HepG2 (cell line): ENCODE results near the gene NDRG2. TPM values are rescaled to one million over a fixed set of nuclear protein-coding genes. Genes with fewer than 3 reads are reported as not detected.

Experiments
- ASH2L ChIP-seq: fragments of 300-600, 200-600 bp; sonication (generic); IDR thresholded peaks from 2 replicates; pipeline ENCODE4 v1.7.0; 2017; ENCODE audit warnings: low read depth, mild to moderate bottlenecking, moderate library complexity, mixed read lengths, low read length; ENCODE audit not compliant: insufficient read length
- ATF1 ChIP-seq: IDR thresholded peaks from 2 replicates; pipeline ENCODE4 v1.6.1; 2016; ENCODE audit warnings: mild to moderate bottlenecking, control low read depth
- ATF4 ChIP-seq, 2 experiments: fragments of 450-650 bp in 1 of 2; sonication (generic) in 1 of 2; formaldehyde crosslinking; IDR thresholded peaks; 2 replicates each; pipeline versions ENCODE4 v1.5.0 to v1.8.0; 2020 to 2022; ENCODE audit warnings: mild to moderate bottlenecking in 1 of 2, missing genetic modification reagents in 1 of 2
- ATF5 ChIP-seq: sonication (generic); formaldehyde crosslinking; IDR thresholded peaks from 2 replicates; pipeline ENCODE4 v1.4.0; 2020; ENCODE audit warnings: mild to moderate bottlenecking, low read depth, missing genetic modification reagents
- DRAP1 ChIP-seq: IDR thresholded peaks from 2 replicates; pipeline ENCODE4 v1.6.1; 2016; ENCODE audit warnings: missing genetic modification reagents, missing compliant biosample characterization
- EP300 ChIP-seq, 3 experiments: sonication (generic) in 1 of 3; formaldehyde crosslinking in 1 of 3; IDR thresholded peaks; 2 replicates each; pipeline versions ENCODE4 v1.5.1 to v1.6.1; 2011 to 2020; ENCODE audit warnings: low read depth in 2 of 3, low read length in 2 of 3, borderline replicate concordance in 1 of 3, improper control_type of control experiment in 1 of 3, mild to moderate bottlenecking in 1 of 3, missing genetic modification reagents in 1 of 3, moderate library complexity in 1 of 3
- FIP1L1 ChIP-seq: fragments of 200-400 bp; formaldehyde crosslinking; IDR thresholded peaks from 2 replicates; pipeline ENCODE4 v1.6.1; 2018; ENCODE audit warnings: low read depth, mild to moderate bottlenecking, low read length, moderate library complexity, borderline replicate concordance; ENCODE audit not compliant: insufficient read depth
- GTF2F1 ChIP-seq: fragments of 150-350 bp; IDR thresholded peaks from 2 replicates; pipeline ENCODE4 v1.6.1; 2014; ENCODE audit warnings: low read length
- HMGA1 ChIP-seq: sonication (generic); formaldehyde crosslinking; conservative IDR thresholded peaks from 2 replicates; pipeline ENCODE4 v1.4.0; 2020; ENCODE audit warnings: missing genetic modification reagents
- HNRNPK ChIP-seq: fragments of 200-400 bp; formaldehyde crosslinking; IDR thresholded peaks from 2 replicates; pipeline ENCODE4 v1.6.1; 2018; ENCODE audit warnings: low read length, low read depth, moderate library complexity, mild to moderate bottlenecking; ENCODE audit not compliant: poor library complexity, severe bottlenecking
- IKZF1 ChIP-seq: fragments of 450-650 bp; IDR thresholded peaks from 2 replicates; pipeline ENCODE4 v1.7.1; 2016
- KDM3A ChIP-seq: IDR thresholded peaks from 2 replicates; pipeline ENCODE4 v1.6.1; 2018; ENCODE audit warnings: low read depth, missing compliant biosample characterization
- NCOA5 ChIP-seq: sonication (generic); formaldehyde crosslinking; IDR thresholded peaks from 2 replicates; pipeline ENCODE4 v1.4.0; 2020; ENCODE audit warnings: missing genetic modification reagents
- NR2F6 ChIP-seq, 2 experiments: IDR thresholded peaks; 2 replicates each; pipeline ENCODE4 v1.6.1; 2016; ENCODE audit warnings: antibody characterized with exemption in 1 of 2, mild to moderate bottlenecking in 1 of 2
- PITX1 ChIP-seq: sonication (generic); formaldehyde crosslinking; IDR thresholded peaks from 2 replicates; pipeline ENCODE4 v1.5.1; 2020; ENCODE audit warnings: mild to moderate bottlenecking, missing genetic modification reagents
- POLR2AphosphoS2 ChIP-seq: IDR thresholded peaks from 2 replicates; pipeline ENCODE4 v1.6.1; 2011; ENCODE audit warnings: low read depth, low read length, improper control_type of control experiment
- RELA ChIP-seq: sonication (generic); formaldehyde crosslinking; IDR thresholded peaks from 2 replicates; pipeline ENCODE4 v1.4.0; 2020; ENCODE audit warnings: missing genetic modification reagents
- SP1 ChIP-seq, 2 experiments: fragments of 450-650 bp in 1 of 2; sonication (generic) in 1 of 2; formaldehyde crosslinking in 1 of 2; IDR thresholded peaks; 2 replicates each; pipeline versions ENCODE4 v1.4.0 to v1.6.1; 2016 to 2020; ENCODE audit warnings: missing genetic modification reagents in 1 of 2
- ZFP36L2 ChIP-seq: sonication (generic); formaldehyde crosslinking; IDR thresholded peaks from 2 replicates; pipeline ENCODE4 v1.4.0; 2020; ENCODE audit warnings: missing genetic modification reagents
- ZFP62 ChIP-seq: sonication (generic); formaldehyde crosslinking; IDR thresholded peaks from 2 replicates; pipeline ENCODE4 v1.4.0; 2020; ENCODE audit warnings: missing genetic modification reagents
- ZNF224 ChIP-seq: sonication (generic); formaldehyde crosslinking; IDR thresholded peaks from 2 replicates; pipeline ENCODE4 v1.5.0; 2020; ENCODE audit warnings: mild to moderate bottlenecking, missing genetic modification reagents
- ZNF746 ChIP-seq: sonication (generic); formaldehyde crosslinking; IDR thresholded peaks from 2 replicates; pipeline ENCODE4 v1.8.0; 2022; ENCODE audit warnings: mild to moderate bottlenecking, missing genetic modification reagents
- ZNF747 ChIP-seq: sonication (generic); formaldehyde crosslinking; IDR thresholded peaks from 2 replicates; pipeline ENCODE4 v1.8.1; 2023; ENCODE audit warnings: missing genetic modification reagents, mild to moderate bottlenecking, borderline replicate concordance
- ZSCAN12 ChIP-seq: sonication (generic); formaldehyde crosslinking; IDR thresholded peaks from 2 replicates; pipeline ENCODE4 v1.9.0; 2021; ENCODE audit warnings: mild to moderate bottlenecking, missing genetic modification reagents
- polyA plus RNA-seq, 8 experiments: library from polyadenylated mRNA; depleted of rRNA in 3 of 8; stranded (reverse) in 7 of 8; unstranded in 1 of 8; fragments of >200 nt; fragmentation: Illumina TruSeq in 4 of 8; extraction: Trizol in 4 of 8; gene quantifications; 2 replicates each; pipeline versions ENCODE4 v1.2.1 to v1.2.3, GENCODE V29; 2011 to 2016; ENCODE audit warnings: low read depth in 4 of 8, missing spikeins in 1 of 8, mixed read lengths in 1 of 8; ENCODE audit not compliant: insufficient read depth in 1 of 8
- total RNA-seq, 5 experiments: library from RNA; depleted of rRNA; stranded (reverse); fragments of >200 nt; fragmentation: Illumina TruSeq; extraction: Trizol; gene quantifications; 2 replicates each; pipeline ENCODE4 v1.2.3, GENCODE V29; 2016; ENCODE audit warnings: low read depth in 1 of 5
- TF ChIP-seq, protein P1 (sequence below): sonication (generic); formaldehyde crosslinking; IDR thresholded peaks from 2 replicates; pipeline ENCODE4 v1.4.0; 2020; ENCODE audit warnings: missing genetic modification reagents, borderline replicate concordance

The NDRG2 gene
- total and polyA plus RNA-seq, 2 of the 13 experiments (the other 11 are each of a cell fraction or from before 2014, with no cell fraction given) = 27.2 to 189 TPM

- peak; percentile 51 for TF ChIP-seq DRAP1 (CRISPR knock-in tag)
- no peak for TF ChIP-seq ATF5 (CRISPR knock-in tag)
- TF ChIP-seq ATF4 (CRISPR knock-in tag; IDR thresholded peaks at IDR 0.05) = 0 out of 4 replicates have a peak, but pooled peaks of 1 of the 2 experiments have one; percentile 25
- no peak for TF ChIP-seq POLR2AphosphoS2
- TF ChIP-seq ZSCAN12 (CRISPR knock-in tag) = no peak
- no peak for TF ChIP-seq FIP1L1
- TF ChIP-seq ZFP62 (CRISPR knock-in tag) = no peak
- no peak; the same call in 1 of the 2 replicates for TF ChIP-seq ZNF224 (CRISPR knock-in tag)
- no peak for TF ChIP-seq NR2F6 (IDR thresholded peaks at IDR 0.05)
- 0 out of 2 replicates have a peak, but pooled peaks have one; percentile 50 for TF ChIP-seq NR2F6 (CRISPR knock-in tag; IDR thresholded peaks at IDR 0.05)
- TF ChIP-seq ATF1 (CRISPR knock-in tag) = no peak
- TF ChIP-seq EP300 (IDR thresholded peaks at IDR 0.05; ENCODE audit: low read depth in 2 of 2, low read length in 2 of 2) = 0 out of 4 replicates have a peak, but pooled peaks of 1 of the 2 experiments have one; percentile 9
- no peak for TF ChIP-seq EP300 (CRISPR knock-in tag; IDR thresholded peaks at IDR 0.05; ENCODE audit: borderline replicate concordance)
- TF ChIP-seq, protein P1, sequence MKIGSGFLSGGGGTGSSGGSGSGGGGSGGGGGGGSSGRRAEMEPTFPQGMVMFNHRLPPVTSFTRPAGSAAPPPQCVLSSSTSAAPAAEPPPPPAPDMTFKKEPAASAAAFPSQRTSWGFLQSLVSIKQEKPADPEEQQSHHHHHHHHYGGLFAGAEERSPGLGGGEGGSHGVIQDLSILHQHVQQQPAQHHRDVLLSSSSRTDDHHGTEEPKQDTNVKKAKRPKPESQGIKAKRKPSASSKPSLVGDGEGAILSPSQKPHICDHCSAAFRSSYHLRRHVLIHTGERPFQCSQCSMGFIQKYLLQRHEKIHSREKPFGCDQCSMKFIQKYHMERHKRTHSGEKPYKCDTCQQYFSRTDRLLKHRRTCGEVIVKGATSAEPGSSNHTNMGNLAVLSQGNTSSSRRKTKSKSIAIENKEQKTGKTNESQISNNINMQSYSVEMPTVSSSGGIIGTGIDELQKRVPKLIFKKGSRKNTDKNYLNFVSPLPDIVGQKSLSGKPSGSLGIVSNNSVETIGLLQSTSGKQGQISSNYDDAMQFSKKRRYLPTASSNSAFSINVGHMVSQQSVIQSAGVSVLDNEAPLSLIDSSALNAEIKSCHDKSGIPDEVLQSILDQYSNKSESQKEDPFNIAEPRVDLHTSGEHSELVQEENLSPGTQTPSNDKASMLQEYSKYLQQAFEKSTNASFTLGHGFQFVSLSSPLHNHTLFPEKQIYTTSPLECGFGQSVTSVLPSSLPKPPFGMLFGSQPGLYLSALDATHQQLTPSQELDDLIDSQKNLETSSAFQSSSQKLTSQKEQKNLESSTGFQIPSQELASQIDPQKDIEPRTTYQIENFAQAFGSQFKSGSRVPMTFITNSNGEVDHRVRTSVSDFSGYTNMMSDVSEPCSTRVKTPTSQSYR (CRISPR knock-in tag) = no peak
- no peak for TF ChIP-seq IKZF1
- TF ChIP-seq ZFP36L2 = 0 out of 2 replicates have a peak, but pooled peaks have one; percentile 47
- TF ChIP-seq SP1 (IDR thresholded peaks at IDR 0.05) = no peak
- TF ChIP-seq SP1 (CRISPR knock-in tag; IDR thresholded peaks at IDR 0.05) = no peak; the same call in 1 of the 2 replicates
- TF ChIP-seq HNRNPK = peak; percentile 81
- TF ChIP-seq HMGA1 (CRISPR knock-in tag) = no peak
- no peak for TF ChIP-seq ZNF746 (CRISPR knock-in tag)
- TF ChIP-seq ZNF747 (CRISPR knock-in tag) = no peak
- no peak for TF ChIP-seq KDM3A (CRISPR knock-in tag)
- no peak for TF ChIP-seq GTF2F1
- TF ChIP-seq NCOA5 (CRISPR knock-in tag) = no peak
- peak; percentile 26; the same call in 1 of the 2 replicates for TF ChIP-seq PITX1 (CRISPR knock-in tag)
- TF ChIP-seq ASH2L = peak; percentile 73
- TF ChIP-seq RELA (CRISPR knock-in tag) = peak; percentile 60; the same call in 1 of the 2 replicates
Measured at GRCh38 chr14:20970983-20971704, 53.7 kb downstream of the NDRG2 start (continued).
